GM12801 (cell line): Measurements from ENCODE around the gene CBLIF.

ENCODE experiments used
- TF ChIP-seq, protein P1 (sequence below): IDR thresholded peaks from one replicate; pipeline ENCODE4 v1.5.1; 2011; ENCODE audit warnings: control low read depth; ENCODE audit not compliant: insufficient read length; ENCODE audit errors: extremely low read depth

The CBLIF gene

DNA sequence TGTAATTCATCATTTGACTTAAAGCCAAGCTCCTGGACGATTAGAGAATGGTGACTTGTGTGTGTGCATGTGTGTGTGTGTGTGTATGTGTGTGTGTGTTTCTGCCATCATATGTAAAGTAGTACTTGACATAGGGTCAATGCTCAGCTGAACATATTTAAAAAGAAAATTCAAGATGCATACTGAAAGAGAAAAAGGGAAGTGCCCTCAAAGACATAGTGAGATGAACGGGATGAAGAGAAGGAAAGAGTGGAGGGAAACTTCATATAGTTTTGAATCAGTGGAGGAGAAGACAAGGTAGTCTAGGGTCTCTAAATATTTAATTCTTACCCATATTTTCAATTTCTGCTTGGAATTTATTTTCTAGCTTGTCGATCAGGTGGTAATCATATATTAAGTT, 17.0 kb upstream of the CBLIF start:
- TF ChIP-seq, protein P1, sequence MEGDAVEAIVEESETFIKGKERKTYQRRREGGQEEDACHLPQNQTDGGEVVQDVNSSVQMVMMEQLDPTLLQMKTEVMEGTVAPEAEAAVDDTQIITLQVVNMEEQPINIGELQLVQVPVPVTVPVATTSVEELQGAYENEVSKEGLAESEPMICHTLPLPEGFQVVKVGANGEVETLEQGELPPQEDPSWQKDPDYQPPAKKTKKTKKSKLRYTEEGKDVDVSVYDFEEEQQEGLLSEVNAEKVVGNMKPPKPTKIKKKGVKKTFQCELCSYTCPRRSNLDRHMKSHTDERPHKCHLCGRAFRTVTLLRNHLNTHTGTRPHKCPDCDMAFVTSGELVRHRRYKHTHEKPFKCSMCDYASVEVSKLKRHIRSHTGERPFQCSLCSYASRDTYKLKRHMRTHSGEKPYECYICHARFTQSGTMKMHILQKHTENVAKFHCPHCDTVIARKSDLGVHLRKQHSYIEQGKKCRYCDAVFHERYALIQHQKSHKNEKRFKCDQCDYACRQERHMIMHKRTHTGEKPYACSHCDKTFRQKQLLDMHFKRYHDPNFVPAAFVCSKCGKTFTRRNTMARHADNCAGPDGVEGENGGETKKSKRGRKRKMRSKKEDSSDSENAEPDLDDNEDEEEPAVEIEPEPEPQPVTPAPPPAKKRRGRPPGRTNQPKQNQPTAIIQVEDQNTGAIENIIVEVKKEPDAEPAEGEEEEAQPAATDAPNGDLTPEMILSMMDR = no peak

DNA sequence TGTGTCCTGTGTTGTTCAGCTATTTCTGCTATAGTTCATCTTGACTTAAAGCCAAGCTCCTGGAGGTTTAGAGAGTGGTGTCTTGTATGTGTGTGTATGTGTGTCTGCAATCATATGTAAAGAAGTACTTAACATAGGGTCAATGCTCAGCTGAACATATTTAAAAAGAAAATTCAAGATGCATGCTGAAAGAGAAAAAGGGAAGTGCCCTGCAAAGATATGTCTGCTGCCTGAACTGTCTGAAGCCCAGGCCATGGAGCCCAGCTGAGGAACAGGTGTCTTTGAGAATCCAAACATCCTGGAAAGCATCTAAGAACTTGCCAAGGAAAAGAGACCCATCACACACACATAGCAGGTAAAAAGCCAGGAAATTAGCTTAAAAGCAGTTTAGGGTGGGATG, 14.4 kb upstream of the CBLIF start:
- TF ChIP-seq, protein P1 = no peak

DNA sequence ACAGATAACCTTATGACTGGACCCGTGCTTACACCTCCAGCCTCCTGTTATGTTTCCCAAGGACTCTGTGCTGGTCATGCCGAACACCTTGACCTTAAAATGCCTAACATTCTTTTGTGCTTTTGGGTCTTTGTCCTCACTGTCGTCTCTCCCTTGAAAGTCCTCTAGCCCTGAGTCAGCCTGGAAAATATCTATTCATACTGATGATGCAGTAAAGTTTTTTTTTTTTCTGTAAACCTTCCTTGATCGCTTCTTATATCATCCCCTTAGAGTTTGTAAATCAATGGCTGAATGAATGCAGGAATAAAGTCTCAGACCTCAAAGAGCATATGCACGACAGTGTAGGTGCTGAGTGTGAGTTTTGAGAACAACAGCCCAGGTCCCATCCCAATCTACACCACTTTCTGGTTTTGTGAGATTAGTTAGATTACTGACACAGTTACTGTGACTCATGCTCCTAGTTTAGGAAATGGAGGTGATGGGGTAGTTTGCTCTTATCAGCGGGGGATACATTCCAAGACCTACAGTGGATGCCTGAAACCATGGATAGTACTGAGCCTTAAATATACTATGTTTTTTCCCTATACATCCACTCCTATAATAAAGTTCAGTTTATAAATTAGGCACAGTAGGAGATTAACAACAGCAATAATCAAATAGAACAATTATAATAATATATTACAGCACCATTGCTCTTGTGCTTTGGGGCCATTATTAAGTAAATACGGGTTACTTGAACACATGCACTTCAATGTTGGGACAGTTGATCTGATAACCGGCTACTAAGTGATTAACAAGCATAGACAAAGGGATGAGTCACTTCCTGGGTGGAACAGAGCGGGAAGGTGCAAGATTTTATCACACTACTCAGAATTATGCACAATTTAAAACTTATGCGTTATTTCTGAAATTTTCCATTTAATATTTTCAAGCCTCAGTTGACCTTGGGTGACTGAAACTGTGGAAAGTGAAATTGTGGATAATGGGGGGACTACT, 12.4 kb upstream of the CBLIF start:
- TF ChIP-seq, protein P1 = no peak

DNA sequence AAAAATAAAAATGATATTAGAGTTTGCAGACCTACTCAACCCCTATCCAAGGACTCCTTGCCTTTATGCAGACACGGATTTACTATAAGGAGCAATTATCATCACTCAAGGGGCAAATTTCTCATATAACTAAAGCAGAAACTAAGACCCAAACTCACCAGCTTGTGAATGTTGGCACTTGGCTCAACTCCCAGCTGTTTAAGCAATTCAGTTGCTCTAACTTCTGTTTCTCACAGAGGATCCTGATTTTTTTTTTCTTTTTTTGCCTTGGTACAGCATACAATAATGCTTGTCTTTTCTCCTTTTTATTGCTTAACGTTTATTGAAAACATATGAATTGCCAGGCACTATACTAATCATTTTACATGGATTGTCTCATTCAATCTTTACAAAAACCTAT, 9.6 kb upstream of the CBLIF start:
- TF ChIP-seq, protein P1 = no peak

DNA sequence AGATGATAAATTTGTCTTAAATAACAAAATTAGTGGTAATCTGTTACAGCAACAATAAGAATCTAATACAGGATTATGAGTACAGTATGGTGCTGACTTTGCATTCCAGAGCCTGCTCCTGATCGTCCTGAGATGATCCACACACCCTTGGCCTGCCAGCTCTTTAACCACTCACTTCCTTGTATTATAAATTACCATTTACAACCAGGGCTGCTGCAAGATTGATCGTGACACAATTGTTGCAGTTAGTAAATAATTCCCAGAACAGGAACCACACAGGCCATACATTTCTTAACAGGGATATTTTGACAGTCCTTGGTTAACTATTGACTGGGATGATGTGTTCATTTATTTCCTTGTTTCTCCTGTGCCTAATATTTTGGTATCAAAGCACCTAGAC, 3.8 kb upstream of the CBLIF start:
- TF ChIP-seq, protein P1 = no peak

DNA sequence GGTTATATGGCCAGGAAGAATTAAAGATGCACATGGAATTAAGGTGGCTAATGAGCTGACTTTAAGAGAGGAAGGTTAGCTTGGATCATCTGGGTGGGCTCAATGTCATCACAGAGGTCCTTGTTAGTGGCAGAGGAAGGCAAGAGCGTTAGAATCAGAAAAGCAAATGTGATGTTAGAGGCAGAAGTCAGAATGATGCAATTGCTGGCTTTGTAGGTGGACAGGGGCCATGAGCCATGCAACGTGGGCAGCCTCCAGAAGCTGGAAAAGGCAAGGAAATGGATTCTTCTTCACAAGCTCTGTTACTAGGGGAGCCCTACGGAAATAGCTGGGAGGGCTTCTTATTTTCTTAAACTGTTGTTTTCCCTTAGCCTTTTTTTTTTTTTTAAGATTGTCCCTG, 2.3 kb upstream of the CBLIF start:
- TF ChIP-seq, protein P1 = no peak

DNA sequence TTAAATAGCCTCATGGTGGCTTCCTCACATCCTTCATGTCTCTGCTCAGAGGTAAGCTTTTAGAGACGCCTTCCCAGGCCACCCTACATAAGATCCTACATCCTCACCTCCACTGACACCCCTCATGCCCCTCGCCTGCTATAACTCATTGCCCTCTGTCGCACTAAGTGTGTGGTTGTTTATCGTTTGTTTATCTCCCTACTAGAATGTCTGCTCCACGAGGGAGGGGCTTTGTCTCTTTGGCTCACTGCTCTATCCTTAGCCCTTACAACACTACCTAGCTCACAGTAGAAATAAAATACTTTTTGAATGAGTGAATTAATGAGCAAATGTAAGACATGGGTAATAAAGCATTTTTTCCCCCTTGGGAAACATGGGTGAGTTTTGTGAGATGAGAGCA, 1.3 kb upstream of the CBLIF start:
- TF ChIP-seq, protein P1 = no peak
